Measurements from ENCODE around the gene PACRG. TPM values are rescaled to one million over a fixed set of nuclear protein-coding genes. Genes with fewer than 3 reads are reported as not detected.
A peak's percentile ranks its signal among the peaks of the same experiment; 100 is the strongest.

PACRG gene
- total RNA-seq, 1 donor from 2014 or later = 10.5 TPM

DNA sequence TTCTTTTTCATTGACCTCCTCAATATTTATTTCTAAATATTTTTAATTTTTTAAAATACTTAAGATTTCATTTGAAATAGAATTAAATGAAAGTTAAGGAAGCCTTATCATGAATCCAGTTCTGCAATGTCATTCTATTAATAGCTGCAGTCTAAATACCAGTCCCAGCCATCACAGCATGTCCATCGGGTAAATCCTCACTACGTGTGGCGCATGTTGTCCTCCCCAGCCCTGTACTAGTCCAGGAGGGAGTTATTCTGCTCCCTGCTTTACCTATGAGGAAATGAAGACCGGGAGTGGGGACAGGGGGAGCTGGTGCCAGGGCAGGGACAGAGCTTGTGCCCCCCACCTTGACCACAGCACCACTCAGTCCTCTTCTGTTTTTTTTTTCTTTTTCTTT lies 561.7 kb downstream of the PACRG start:
- intact Hi-C loops (cut with micrococcal nuclease) = no loop called here
- Histone ChIP-seq H3K27ac (replicated peaks) (peak overlapping the region; percentile 93), H3K36me3 (no peaks in the 10 kb centered on the region), H3K27me3 (ENCODE audit: low read depth) (no peaks in the 10 kb centered on the region), H3K9me3 (replicated peaks) (no peaks in the 10 kb centered on the region), H3K4me3 (peak overlapping the region; percentile 14), H3K4me1 (peaks cover 28% of the 10 kb centered on the region)
- TF ChIP-seq, protein P1, sequence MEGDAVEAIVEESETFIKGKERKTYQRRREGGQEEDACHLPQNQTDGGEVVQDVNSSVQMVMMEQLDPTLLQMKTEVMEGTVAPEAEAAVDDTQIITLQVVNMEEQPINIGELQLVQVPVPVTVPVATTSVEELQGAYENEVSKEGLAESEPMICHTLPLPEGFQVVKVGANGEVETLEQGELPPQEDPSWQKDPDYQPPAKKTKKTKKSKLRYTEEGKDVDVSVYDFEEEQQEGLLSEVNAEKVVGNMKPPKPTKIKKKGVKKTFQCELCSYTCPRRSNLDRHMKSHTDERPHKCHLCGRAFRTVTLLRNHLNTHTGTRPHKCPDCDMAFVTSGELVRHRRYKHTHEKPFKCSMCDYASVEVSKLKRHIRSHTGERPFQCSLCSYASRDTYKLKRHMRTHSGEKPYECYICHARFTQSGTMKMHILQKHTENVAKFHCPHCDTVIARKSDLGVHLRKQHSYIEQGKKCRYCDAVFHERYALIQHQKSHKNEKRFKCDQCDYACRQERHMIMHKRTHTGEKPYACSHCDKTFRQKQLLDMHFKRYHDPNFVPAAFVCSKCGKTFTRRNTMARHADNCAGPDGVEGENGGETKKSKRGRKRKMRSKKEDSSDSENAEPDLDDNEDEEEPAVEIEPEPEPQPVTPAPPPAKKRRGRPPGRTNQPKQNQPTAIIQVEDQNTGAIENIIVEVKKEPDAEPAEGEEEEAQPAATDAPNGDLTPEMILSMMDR (IDR thresholded peaks at IDR 0.05; ENCODE audit: borderline replicate concordance) = no peak
- peak; percentile 51 for DNase-seq

DNA sequence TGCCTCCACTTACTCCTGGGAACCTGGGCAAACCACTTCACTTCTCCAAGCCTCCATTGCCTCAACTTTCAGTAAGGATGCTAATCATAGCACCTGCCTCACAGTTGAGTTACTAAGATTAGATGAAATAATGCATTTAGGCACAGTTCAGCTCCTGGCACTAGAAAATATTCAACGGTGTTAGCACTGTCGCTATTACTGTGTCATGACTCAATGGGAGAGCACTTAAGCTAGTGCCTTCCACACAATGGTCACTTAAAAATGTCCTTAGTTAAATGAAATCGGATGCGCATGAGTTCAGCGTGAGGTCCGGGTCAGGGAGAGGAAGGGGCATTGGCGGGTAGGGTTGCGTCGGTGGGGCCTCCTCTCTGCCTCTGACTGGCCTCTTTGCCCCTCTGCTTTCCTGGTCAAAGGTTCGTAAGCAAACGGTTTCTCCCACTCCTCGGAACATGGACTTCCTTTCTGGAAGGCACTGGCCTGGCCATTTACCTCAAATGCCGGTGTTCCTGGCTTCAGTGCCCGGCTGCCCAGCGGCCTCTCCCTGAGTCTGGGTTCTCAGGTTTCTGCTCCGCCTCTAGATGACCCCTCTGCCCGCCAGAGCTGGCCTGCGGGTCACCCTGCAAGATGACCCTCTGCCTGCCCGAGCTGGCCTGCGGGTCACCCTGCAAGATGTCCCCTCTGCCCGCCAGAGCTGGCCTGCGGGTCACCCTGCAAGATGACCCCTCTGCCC lies 562.9 kb downstream of the PACRG start:
- peak overlapping the region; percentile 93 for H3K27ac ChIP-seq (replicated peaks)
- H3K9me3 ChIP-seq (replicated peaks) = no peaks in the 10 kb centered on the region
- peaks cover 26% of the 10 kb centered on the region for H3K4me1 ChIP-seq
- intact Hi-C loops (cut with micrococcal nuclease) = no loop called here
- H3K4me3 ChIP-seq = no peak overlapping the region
- H3K27me3 ChIP-seq (ENCODE audit: low read depth) = no peaks in the 10 kb centered on the region
- no peak for DNase-seq
- TF ChIP-seq, protein P1 (IDR thresholded peaks at IDR 0.05; ENCODE audit: borderline replicate concordance) = no peak
- H3K36me3 ChIP-seq = no peaks in the 10 kb centered on the region

DNA sequence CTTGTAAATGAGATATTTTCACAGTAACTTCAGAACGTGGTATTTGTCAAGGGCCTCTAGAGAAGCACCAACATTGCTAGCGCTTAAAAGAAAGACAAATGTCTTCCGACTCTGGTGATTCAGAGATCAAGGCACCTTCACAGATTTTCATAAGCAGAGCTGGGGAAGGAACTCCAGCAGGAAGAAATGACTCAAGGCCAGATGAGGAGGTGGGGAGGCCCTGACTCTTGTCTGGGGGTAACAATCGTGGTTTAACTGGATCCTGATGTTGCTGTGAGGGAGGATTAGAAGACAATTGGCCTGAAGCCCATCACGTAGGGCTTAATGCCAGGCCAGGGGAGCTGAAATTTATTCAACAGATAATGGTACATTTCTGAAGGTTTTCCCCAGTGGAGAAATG lies 563.8 kb downstream of the PACRG start:
- no peaks in the 10 kb centered on the region for H3K27me3 ChIP-seq (ENCODE audit: low read depth)
- no peaks in the 10 kb centered on the region for H3K9me3 ChIP-seq (replicated peaks)
- H3K27ac ChIP-seq (replicated peaks) = peak overlapping the region; percentile 93
- H3K4me3 ChIP-seq = no peak overlapping the region
- no peak for DNase-seq
- H3K36me3 ChIP-seq = no peaks in the 10 kb centered on the region
- intact Hi-C loops (cut with micrococcal nuclease) = no loop called here
- H3K4me1 ChIP-seq = peaks cover 34% of the 10 kb centered on the region
- TF ChIP-seq, protein P1 (IDR thresholded peaks at IDR 0.05; ENCODE audit: borderline replicate concordance) = no peak

DNA sequence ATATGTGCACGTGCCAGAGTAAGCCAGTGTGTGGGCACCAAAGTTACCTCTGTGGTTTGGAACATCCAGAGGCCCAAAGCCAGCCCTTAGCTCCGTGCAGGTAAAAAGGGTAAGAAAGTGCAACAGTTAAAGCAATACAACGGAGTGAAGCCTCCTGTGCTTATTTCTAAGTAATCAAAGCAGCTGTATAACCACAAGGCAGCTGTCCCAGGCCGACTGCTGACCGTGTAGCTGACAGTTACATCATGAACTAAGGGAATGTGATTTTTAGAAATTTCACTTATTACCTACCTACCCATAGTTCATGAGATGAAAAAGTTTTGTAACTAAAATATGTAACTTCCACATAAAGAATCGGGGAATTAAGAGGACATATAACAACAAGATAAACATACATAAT lies 565.5 kb downstream of the PACRG start:
- DNase-seq = no peak
- TF ChIP-seq, protein P1 (IDR thresholded peaks at IDR 0.05; ENCODE audit: borderline replicate concordance) = no peak
- H3K4me1 ChIP-seq = peaks cover 45% of the 10 kb centered on the region
- no peak overlapping the region for H3K4me3 ChIP-seq
- H3K27me3 ChIP-seq (ENCODE audit: low read depth) = no peaks in the 10 kb centered on the region
- no peaks in the 10 kb centered on the region for H3K9me3 ChIP-seq (replicated peaks)
- H3K27ac ChIP-seq (replicated peaks) = peak overlapping the region; percentile 58
- intact Hi-C loops (cut with micrococcal nuclease) = no loop called here
- no peaks in the 10 kb centered on the region for H3K36me3 ChIP-seq

DNA sequence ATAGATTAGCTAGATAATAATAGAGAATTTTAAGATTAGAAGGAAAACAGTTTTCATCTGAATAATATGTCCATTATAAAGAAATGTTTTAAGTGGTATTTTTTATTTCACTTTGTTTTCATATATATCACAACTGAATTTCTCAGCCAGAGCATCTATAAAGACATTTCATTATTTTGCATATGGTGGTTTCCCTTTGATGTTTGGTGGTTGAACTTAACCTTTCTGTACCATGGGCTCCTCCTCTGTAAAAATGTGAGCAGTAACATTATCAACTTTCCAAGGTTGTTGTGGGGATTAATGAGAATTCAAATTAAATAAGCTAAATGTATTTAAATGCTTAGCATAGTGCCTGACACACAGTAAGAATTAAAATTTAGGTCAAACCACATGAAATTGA lies 567.0 kb downstream of the PACRG start:
- H3K9me3 ChIP-seq (replicated peaks) = no peaks in the 10 kb centered on the region
- H3K36me3 ChIP-seq = no peaks in the 10 kb centered on the region
- peaks cover 48% of the 10 kb centered on the region for H3K4me1 ChIP-seq
- no peak overlapping the region for H3K27ac ChIP-seq (replicated peaks)
- TF ChIP-seq, protein P1 (IDR thresholded peaks at IDR 0.05; ENCODE audit: borderline replicate concordance) = no peak
- H3K4me3 ChIP-seq = no peak overlapping the region
- DNase-seq = no peak
- intact Hi-C loops (cut with micrococcal nuclease) = no loop called here
- H3K27me3 ChIP-seq (ENCODE audit: low read depth) = no peaks in the 10 kb centered on the region
